GM18951 (cell line): ENCODE measurements around the gene NDUFA12.
"Not testable (repeated sequence)": the region's sequence is repeated elsewhere in the genome, so short reads cannot be mapped to it uniquely, and the experiment has no call there.

Source experiments
- POLR2A ChIP-seq: IDR thresholded peaks from 4 replicates; pipeline ENCODE4 v1.6.1; 2011; ENCODE audit warnings: mild to moderate bottlenecking; ENCODE audit not compliant: insufficient read length, insufficient read depth; ENCODE audit errors: extremely low read depth
- in situ Hi-C: fragments of 300-500 bp; cut with MboI; formaldehyde crosslinking; loops from one replicate; pipeline ENCODE4 v1.12.0; 2022; ENCODE audit warnings: low sequenced_read_pairs, mixed read lengths, inconsistent platforms; ENCODE audit not compliant: unreplicated experiment

Gene NDUFA12

GRCh38 chr12:95003213-95003920 lies at the start of gene NDUFA12:
TSS of gene NDUFA12 (minus strand) at chr12:95003697. CDS start at chr12:95003680, 17 bp downstream.
- peak; percentile 95 for TF ChIP-seq POLR2A
- in situ Hi-C loops, result no loop called here

GRCh38 chr12:95051241-95051640 lies 47.7 kb upstream of the NDUFA12 start:
- in situ Hi-C loops, result no loop called here
- no peak for TF ChIP-seq POLR2A

- in situ Hi-C loops, result no loop called here
- no peak for TF ChIP-seq POLR2A
These were observed 34.4 kb upstream of the NDUFA12 start for GRCh38 chr12:95037906-95038305.

- in situ Hi-C loops, result no loop called here
- no peak for TF ChIP-seq POLR2A
These were observed 31.3 kb upstream of the NDUFA12 start for GRCh38 chr12:95034750-95035149.

GRCh38 chr12:95022477-95022876 lies 19.0 kb upstream of the NDUFA12 start:
- TF ChIP-seq POLR2A, result no peak
- in situ Hi-C loops, result no loop called here

- TF ChIP-seq POLR2A, result no peak
- in situ Hi-C loops, result no loop called here
These were observed 14.0 kb upstream of the NDUFA12 start for GRCh38 chr12:95017482-95017881.

- in situ Hi-C loops, result no loop called here
- TF ChIP-seq POLR2A, result no peak
These were observed 12.6 kb upstream of the NDUFA12 start for GRCh38 chr12:95016120-95016519.

- TF ChIP-seq POLR2A, result no peak
- in situ Hi-C loops, result no loop called here
These were observed 11.1 kb upstream of the NDUFA12 start for GRCh38 chr12:95014554-95014953.

GRCh38 chr12:95006206-95006605 lies 2.7 kb upstream of the NDUFA12 start:
- in situ Hi-C loops, result no loop called here
- TF ChIP-seq POLR2A, result no peak

- in situ Hi-C loops, result no loop called here
These were observed 1.1 kb upstream of the NDUFA12 start for GRCh38 chr12:95004610-95005009.

GRCh38 chr12:95003921-95004272 lies 400 bp upstream of the NDUFA12 start:
- no peak for TF ChIP-seq POLR2A
- in situ Hi-C loops, result no loop called here

More at GRCh38 chr12:95004610-95005009, 1.1 kb upstream of the NDUFA12 start:
- no peak for TF ChIP-seq POLR2A

GRCh38 chr12:95002754-95003153 lies 743 bp downstream of the NDUFA12 start:
- in situ Hi-C loops, result no loop called here
- no peak for TF ChIP-seq POLR2A

GRCh38 chr12:94998326-94998725 lies 5.2 kb downstream of the NDUFA12 start:
- no peak for TF ChIP-seq POLR2A
- in situ Hi-C loops, result no loop called here

GRCh38 chr12:94997726-94998125 lies 5.8 kb downstream of the NDUFA12 start:
- in situ Hi-C loops, result no loop called here
- no peak for TF ChIP-seq POLR2A

GRCh38 chr12:94997061-94997460 lies 6.4 kb downstream of the NDUFA12 start:
- in situ Hi-C loops, result no loop called here
- TF ChIP-seq POLR2A, result no peak

- TF ChIP-seq POLR2A, result no peak
- in situ Hi-C loops, result no loop called here
These were observed 9.2 kb downstream of the NDUFA12 start for GRCh38 chr12:94994312-94994711.

GRCh38 chr12:94993855-94994254 lies 9.6 kb downstream of the NDUFA12 start:
- in situ Hi-C loops, result not testable (repeated sequence)
